Measurements from ENCODE around the gene GATM. TPM values are rescaled to one million over a fixed set of nuclear protein-coding genes. Genes with fewer than 3 reads are reported as not detected.

GATM gene
- under 1 TPM; 0.36 to 0.81 TPM for total RNA-seq

DNA sequence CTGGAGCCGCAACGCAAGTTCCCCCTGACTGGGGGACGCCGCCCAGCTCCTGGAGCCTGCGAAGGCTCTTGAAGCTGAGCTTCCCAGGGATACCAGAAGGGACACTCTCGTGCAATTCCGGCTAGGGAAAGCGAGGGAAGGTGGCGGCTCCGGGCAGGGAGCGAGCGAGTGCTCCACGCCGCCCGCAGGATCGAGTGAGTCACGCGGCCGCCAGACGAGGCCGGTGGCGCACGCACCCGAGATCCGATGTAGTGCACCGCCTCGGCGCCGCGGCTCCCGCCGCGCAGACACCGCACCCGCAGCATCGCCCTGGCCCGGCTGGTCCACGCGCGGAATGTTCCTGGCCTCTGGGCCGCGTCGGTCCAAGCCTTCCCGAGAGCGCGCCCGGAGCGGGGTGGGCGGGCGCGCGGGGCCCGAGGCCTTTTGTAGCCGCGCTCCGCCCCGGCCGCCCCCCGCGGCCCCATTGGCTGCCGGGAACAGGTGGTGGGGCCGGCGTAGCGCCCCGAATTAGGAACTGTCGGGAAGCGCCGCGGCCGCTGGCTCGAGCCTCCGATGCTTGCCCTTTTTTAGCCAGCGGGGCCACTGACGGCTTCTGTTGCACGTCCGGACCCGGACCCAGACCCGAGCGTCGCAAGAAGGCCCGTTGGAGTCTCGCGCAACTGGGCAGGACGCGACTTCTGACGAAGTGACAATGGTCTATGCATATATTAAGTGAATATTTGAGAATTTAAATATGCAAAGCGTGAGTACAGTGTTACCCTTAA, at the start of gene GATM:
Gene GATM, minus strand, starts transcription at position 396 of the 764 bp plus-strand sequence. Its CDS starts 91 bp downstream, at position 305.

Other genes with a start within 250 kb of the GATM start
- not detected for gene DUOXA1, start 248.7 kb downstream of the GATM start, total RNA-seq
- gene DUOX1, start 248.6 kb downstream of the GATM start, total RNA-seq = not detected
- 1 to 10 TPM; 1.1 to 1.7 TPM for gene SHF, start 190.6 kb downstream of the GATM start, total RNA-seq
- not detected for gene SLC28A2, start 126.3 kb downstream of the GATM start, total RNA-seq
- 1 to 10 TPM; 3.6 to 4.4 TPM for gene SLC30A4, start 144.2 kb upstream of the GATM start, total RNA-seq
- gene BLOC1S6, start 208.8 kb upstream of the GATM start, total RNA-seq = 10 to 100 TPM; 38.7 to 40.8 TPM

Data from activated naive CD4-positive, alpha-beta T cell treated with anti-CD3 and anti-CD28 coated beads, Interleukin-2, amount 10 ng/mL, durations not matched to agents 5 hours and 36 hours (primary cell).